Keratinocyte (primary cell): ENCODE measurements around the gene PLEKHA1. TPM values are rescaled to one million over a fixed set of nuclear protein-coding genes. Genes with fewer than 3 reads are reported as not detected.
A peak's percentile ranks its signal among the peaks of the same experiment; 100 is the strongest.

Source experiments
- DNase-seq: peaks from one replicate; pipeline ENCODE4 v3.0.0-alpha.2; 2011; ENCODE audit warnings: low read depth, missing footprints, low spot score
- FAIRE-seq: peaks from 2 replicates; lab custom pipeline; 2011; peaks lifted over from hg19 to GRCh38; lab: Jason Lieb, UNC
- H2AFZ ChIP-seq: 2 replicates; pipeline ENCODE4 v1.6.0; 2012; ENCODE audit warnings: low read length, control low read depth, inconsistent platforms; ENCODE audit not compliant: control insufficient read depth
- H3K27ac ChIP-seq: 2 replicates; pipeline ENCODE4 v1.5.1; 2011; ENCODE audit warnings: low read length; ENCODE audit not compliant: control insufficient read depth, insufficient read depth
- H3K27me3 ChIP-seq: 3 replicates; pipeline ENCODE4 v1.6.0; 2011; ENCODE audit warnings: low read length; ENCODE audit not compliant: control insufficient read depth, insufficient read depth; ENCODE audit errors: extremely low read depth
- H3K36me3 ChIP-seq, 2 experiments: 2 replicates in 1 of 2; 3 replicates in 1 of 2; pipeline ENCODE4 v1.5.1; 2011; ENCODE audit warnings: low read length in 2 of 2, mild to moderate bottlenecking in 1 of 2; ENCODE audit not compliant: control insufficient read depth in 2 of 2, insufficient read depth in 2 of 2; ENCODE audit errors: extremely low read depth in 1 of 2
- H3K4me1 ChIP-seq: 3 replicates; pipeline ENCODE4 v1.5.1; 2011; ENCODE audit warnings: low read length; ENCODE audit not compliant: control insufficient read depth, insufficient read depth; ENCODE audit errors: extremely low read depth
- H3K4me2 ChIP-seq: 3 replicates; pipeline ENCODE4 v1.6.0; 2011; ENCODE audit warnings: low read depth, low read length; ENCODE audit not compliant: control insufficient read depth, insufficient read depth; ENCODE audit errors: extremely low read depth
- H3K4me3 ChIP-seq, 3 experiments: fragments of 200-600 bp in 1 of 3; sonication (generic) in 1 of 3; 2 replicates in 2 of 3; 3 replicates in 1 of 3; pipeline ENCODE4 v1.5.1; 2011 to 2016; ENCODE audit warnings: low read length in 3 of 3, mild to moderate bottlenecking in 3 of 3, control low read depth in 2 of 3, inconsistent platforms in 1 of 3, low read depth in 1 of 3, mixed read lengths in 1 of 3, mixed run types in 1 of 3, moderate library complexity in 1 of 3; ENCODE audit not compliant: control insufficient read depth in 2 of 3, insufficient read depth in 2 of 3; ENCODE audit errors: extremely low read depth in 1 of 3
- H3K79me2 ChIP-seq: 2 replicates; pipeline ENCODE4 v1.6.0; 2012; ENCODE audit warnings: low read length; ENCODE audit not compliant: control insufficient read depth, insufficient read depth
- H3K9ac ChIP-seq: 3 replicates; pipeline ENCODE4 v1.6.0; 2011; ENCODE audit warnings: low read length; ENCODE audit not compliant: control insufficient read depth, insufficient read depth; ENCODE audit errors: extremely low read depth
- H3K9me1 ChIP-seq: 3 replicates; pipeline ENCODE4 v1.6.0; 2011; ENCODE audit warnings: low read length; ENCODE audit not compliant: control insufficient read depth, insufficient read depth; ENCODE audit errors: extremely low read depth
- H3K9me3 ChIP-seq: 2 replicates; pipeline ENCODE4 v1.5.1; 2012; ENCODE audit warnings: low read depth, low read length; ENCODE audit not compliant: control insufficient read depth
- H4K20me1 ChIP-seq: 3 replicates; pipeline ENCODE4 v1.6.0; 2011; ENCODE audit warnings: low read length; ENCODE audit not compliant: control insufficient read depth, insufficient read depth; ENCODE audit errors: extremely low read depth
- CTCF ChIP-seq, 3 experiments: IDR thresholded peaks in 1 of 3; conservative IDR thresholded peaks in 1 of 3; optimal IDR thresholded peaks in 1 of 3; 2 replicates in 2 of 3; 3 replicates in 1 of 3; pipeline versions ENCODE3 to v1.5.1; 2011; ENCODE audit warnings: low read length in 3 of 3, mild to moderate bottlenecking in 3 of 3, moderate library complexity in 2 of 3, control low read depth in 1 of 3, inconsistent platforms in 1 of 3; ENCODE audit not compliant: insufficient read depth in 2 of 3; ENCODE audit errors: extremely low read depth in 1 of 3
- EZH2 ChIP-seq: IDR thresholded peaks from one replicate; pipeline ENCODE4 v1.6.1; 2012; ENCODE audit warnings: inconsistent platforms, mild to moderate bottlenecking, low read length, moderate library complexity
- dilution Hi-C: fragments of 300-500 bp; cut with MboI; formaldehyde crosslinking; loops from one replicate; pipeline ENCODE4 v1.7.0; 2020; ENCODE audit warnings: low sequenced_read_pairs; ENCODE audit not compliant: extremely low pct_ligation_motif_present
- polyA minus RNA-seq, 3 experiments: library from RNA; depleted of rRNA, polyadenylated mRNA; stranded (reverse); fragments of >200 nt; gene quantifications; 1 replicate in 1 of 3; 2 replicates in 1 of 3; 3 replicates in 1 of 3; pipeline ENCODE4 v1.2.3, GENCODE V29; 2011
- polyA plus RNA-seq, 5 experiments: library from polyadenylated mRNA; depleted of rRNA in 3 of 5; stranded (reverse) in 3 of 5; stranded (forward) in 1 of 5; unstranded in 1 of 5; fragments of >200 nt; gene quantifications; 1 replicate in 1 of 5; 2 replicates in 3 of 5; 3 replicates in 1 of 5; pipeline versions ENCODE4 v1.2.1 to v1.2.3, GENCODE V29; 2011 to 2012; ENCODE audit warnings: missing spikeins in 2 of 5, low read depth in 1 of 5, low replicate concordance in 1 of 5

Gene PLEKHA1
- polyA plus RNA-seq (52.8 to 66.7 TPM (median 55.8 TPM) in 3 replicates), polyA minus RNA-seq (10.3 to 99.6 TPM (median 53.0 TPM) in 3 replicates)
- 39.8 TPM for polyA plus RNA-seq (2011; ENCODE audit: low read depth)
- polyA plus RNA-seq (2011; cell fraction: cytosol; rRNA removed): 46.8 and 78.7 TPM in 2 replicates
- polyA plus RNA-seq (2011; cell fraction: nucleus; rRNA removed): 46.9 and 63.2 TPM in 2 replicates
- 40.4 and 50.6 TPM in 2 replicates for polyA plus RNA-seq (2012; ENCODE audit: low replicate concordance)
- 47.4 TPM for polyA minus RNA-seq (2011; cell fraction: cytosol; rRNA and poly(A)+ RNA removed)
- polyA minus RNA-seq (2011; cell fraction: nucleus; rRNA and poly(A)+ RNA removed): 28.8 and 63.1 TPM in 2 replicates

DNA sequence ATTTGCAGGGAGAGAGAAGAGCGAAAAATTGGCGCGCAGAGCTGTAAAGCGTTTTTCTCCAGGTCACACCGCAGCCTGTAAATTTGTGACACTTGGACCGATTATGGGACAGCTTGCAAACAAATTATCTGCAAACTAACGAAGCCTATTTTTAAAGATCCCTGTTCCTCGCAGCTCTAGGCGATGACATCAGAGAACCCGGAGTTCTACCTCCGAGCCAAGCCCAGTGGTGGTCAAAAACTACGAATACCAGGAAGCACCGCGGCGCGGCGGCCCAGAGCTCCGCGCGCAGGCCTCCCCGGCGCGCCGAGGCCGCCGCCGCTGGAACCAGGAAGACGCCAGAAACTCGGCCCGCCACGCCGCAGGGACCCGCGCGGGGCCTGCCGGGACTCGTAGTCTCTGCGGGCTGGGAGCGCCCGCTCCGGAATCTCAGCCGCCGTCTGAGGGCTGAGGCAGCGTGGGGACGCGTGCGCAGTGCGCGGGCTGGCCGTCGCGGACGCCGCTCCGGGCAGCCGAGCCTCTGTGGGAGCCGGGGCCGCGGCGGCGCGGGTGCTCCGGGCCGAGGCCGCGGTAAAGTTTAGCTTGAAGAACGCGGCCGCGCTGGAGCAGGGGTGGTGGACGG lies at the start of gene PLEKHA1:
Gene PLEKHA1 (plus strand): TSS at position 472 of the 622 bp plus-strand sequence. CDS start 18,493 bp downstream, outside the sequence.
- Histone ChIP-seq H3K9me1 (no peaks in the 10 kb centered on the region), H3K4me1 (peaks cover 21% of the 10 kb centered on the region), H3K79me2 (peaks cover 38% of the 10 kb centered on the region), H3K27me3 (no peaks in the 10 kb centered on the region), H3K9ac (peak within 1 kb of the TSS; percentile 95), H3K27ac (peak within 1 kb of the TSS; percentile 95), H3K9me3 (no peaks in the 10 kb centered on the region), H4K20me1 (no peaks in the 10 kb centered on the region), H3K4me2 (peak within 1 kb of the TSS; percentile 97), H3K4me3 (peak within 1 kb of the TSS; percentile 78 to 95 (median 91)), H3K36me3 (no peaks in the 10 kb centered on the region), H2AFZ (peak within 1 kb of the TSS; percentile 80)
- DNase-seq: peak; percentile 42
- FAIRE-seq: peak; percentile 80
- TF ChIP-seq CTCF (optimal IDR thresholded peaks at IDR 0.05 in 1 of 3, IDR thresholded peaks at IDR 0.05 in 1 of 3, conservative IDR thresholded peaks at IDR 0.05 in 1 of 3; ENCODE audit: extremely low read depth in 1 of 3, insufficient read depth in 2 of 3, low read length in 3 of 3) (no peak), EZH2 (no peak)
- dilution Hi-C loops: no loop called here

- H2AFZ ChIP-seq: no peak overlapping the region
- H3K79me2 ChIP-seq: no peaks in the 10 kb centered on the region
- FAIRE-seq (no peak), DNase-seq (no peak)
- dilution Hi-C loops: no loop called here
- no peak overlapping the region for H3K4me3 ChIP-seq
- no peaks in the 10 kb centered on the region for H4K20me1 ChIP-seq
- H3K4me1 ChIP-seq: peaks cover 23% of the 10 kb centered on the region
- no peaks in the 10 kb centered on the region for H3K9me1 ChIP-seq
- H3K9ac ChIP-seq: no peak overlapping the region
- no peaks in the 10 kb centered on the region for H3K36me3 ChIP-seq
- no peak overlapping the region for H3K27ac ChIP-seq
- no peak overlapping the region for H3K4me2 ChIP-seq
- H3K27me3 ChIP-seq: no peaks in the 10 kb centered on the region
- H3K9me3 ChIP-seq: no peaks in the 10 kb centered on the region
- no peak for TF ChIP-seq EZH2
- TF ChIP-seq CTCF (optimal IDR thresholded peaks at IDR 0.05 in 1 of 3, IDR thresholded peaks at IDR 0.05 in 1 of 3, conservative IDR thresholded peaks at IDR 0.05 in 1 of 3; ENCODE audit: extremely low read depth in 1 of 3, insufficient read depth in 2 of 3, low read length in 3 of 3): no peak
These were observed 49.3 kb upstream of the PLEKHA1 start for GRCh38 chr10:122325235-122325634.
